NK-92 treated with Interleukin-12 subunit alpha and Interleukin-12 subunit beta, amount 100 ng/mL, for 24 hours (cell line): ENCODE data around the gene KLRF1.
"Not testable (repeated sequence)": the region's sequence is repeated elsewhere in the genome, so short reads cannot be mapped to it uniquely, and the experiment has no call there.

Experiments used
- DNase-seq: peaks from one replicate; lab custom pipeline; 2025; lab: John Stamatoyannopoulos, UW

Gene KLRF1

GRCh38 chr12:9870286-9870866 lies 43.1 kb downstream of the KLRF1 start:
- DNase-seq: no peak

- DNase-seq: no peak
These were observed 44.9 kb downstream of the KLRF1 start for GRCh38 chr12:9872162-9872561.

GRCh38 chr12:9872742-9873141 lies 45.5 kb downstream of the KLRF1 start:
- DNase-seq: no peak

- DNase-seq: not testable (repeated sequence)
These were observed 48.8 kb downstream of the KLRF1 start for GRCh38 chr12:9876120-9876519.

- no peak for DNase-seq
These were observed 53.3 kb downstream of the KLRF1 start for GRCh38 chr12:9880532-9881078.

- DNase-seq: no peak
These were observed 54.0 kb downstream of the KLRF1 start, which contains the start of gene KLRF2 for GRCh38 chr12:9881246-9881645. TSS of gene KLRF2 (plus strand) at chr12:9881489. CDS start at chr12:9881596, 107 bp downstream.

GRCh38 chr12:9881988-9882387 lies 54.7 kb downstream of the KLRF1 start:
- DNase-seq: no peak

- DNase-seq: no peak
These were observed 55.9 kb downstream of the KLRF1 start for GRCh38 chr12:9883175-9883574.

- DNase-seq: no peak
These were observed 61.5 kb downstream of the KLRF1 start for GRCh38 chr12:9888665-9889273.
